Measurements from ENCODE around the gene SLC27A5.
"Not testable (repeated sequence)": the region's sequence is repeated elsewhere in the genome, so short reads cannot be mapped to it uniquely, and the experiment has no call there.

The SLC27A5 gene

DNA sequence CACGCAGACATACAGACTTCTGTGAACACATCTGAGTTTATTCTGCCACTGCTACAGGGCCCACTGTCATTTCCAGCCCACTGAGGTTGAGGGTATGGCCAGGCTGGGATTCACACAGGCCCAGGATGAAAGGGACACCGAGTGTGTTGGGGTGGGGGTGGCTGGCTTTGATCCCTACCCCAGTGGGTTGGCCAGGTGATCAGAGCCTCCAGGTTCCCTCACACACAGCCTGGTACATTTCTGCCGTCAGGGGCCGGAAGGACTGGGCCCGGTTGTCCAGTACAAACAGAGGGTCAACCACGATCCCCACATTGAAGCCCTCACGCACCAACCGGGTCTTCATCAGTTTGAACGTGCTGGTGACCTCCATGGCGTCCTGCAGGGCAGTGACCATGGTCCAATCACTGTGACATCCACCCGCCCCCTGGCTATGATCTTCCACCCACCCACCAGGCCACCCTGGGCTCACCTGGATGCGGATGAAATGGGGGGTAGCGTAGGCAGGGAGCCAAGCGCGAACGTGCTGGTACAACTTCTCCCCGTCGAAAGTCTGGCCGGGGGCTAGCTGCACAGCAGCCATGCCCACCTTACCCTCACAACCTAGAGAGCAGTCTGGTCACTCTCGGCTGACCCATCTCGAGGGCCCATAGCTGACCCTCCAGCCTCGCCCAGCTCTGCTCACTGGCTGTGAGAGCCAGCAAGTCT, 13.3 kb downstream of the SLC27A5 start:
- DNase-seq (ENCODE audit: low read depth in 3 of 3) = no peak

GRCh38 chr19:58497634-58498170, 14.1 kb downstream of the SLC27A5 start:
- DNase-seq (ENCODE audit: low read depth in 3 of 3) = no peak

DNA sequence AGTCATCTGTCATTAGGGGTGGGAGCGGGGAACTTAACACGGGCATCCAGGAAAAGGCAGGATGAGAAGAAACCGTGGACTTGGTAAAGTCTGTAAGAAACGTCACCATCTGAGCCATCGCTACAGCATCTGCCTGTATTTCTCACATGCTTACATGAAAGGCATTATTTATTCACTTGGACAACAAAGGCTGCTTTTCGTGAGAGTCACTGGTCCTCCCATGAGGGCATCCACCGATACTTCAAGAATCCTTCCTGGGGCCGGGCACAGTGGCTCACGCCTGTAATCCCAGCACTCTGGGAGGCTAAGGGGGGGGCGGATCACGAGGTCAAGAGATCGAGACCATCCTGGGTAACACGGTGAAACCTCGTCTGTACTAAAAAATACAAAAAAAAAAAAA, 19.5 kb downstream of the SLC27A5 start:
- no peak for DNase-seq (ENCODE audit: low read depth in 3 of 3)

DNA sequence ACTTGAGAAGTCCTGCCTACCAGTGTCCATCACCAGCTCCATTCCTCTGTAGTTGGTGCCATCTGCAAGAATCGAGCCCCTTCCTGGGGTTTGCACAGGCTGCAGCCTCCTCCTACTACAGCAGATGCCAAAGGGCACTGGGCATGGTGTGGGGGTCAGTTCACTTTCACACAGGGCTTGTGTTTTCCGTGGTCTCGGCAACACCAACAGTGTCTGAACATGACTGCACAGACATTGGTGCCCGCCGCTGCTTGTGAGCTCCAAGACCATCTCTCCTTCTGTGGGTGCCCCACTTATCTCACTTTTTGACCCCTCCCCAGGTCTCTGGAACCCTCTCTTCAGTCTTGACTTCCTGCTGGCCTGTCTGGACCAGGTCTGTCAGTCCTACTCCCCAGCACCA, 20.4 kb downstream of the SLC27A5 start:
- no peak for DNase-seq (ENCODE audit: low read depth in 3 of 3)

- not testable (repeated sequence) for DNase-seq (ENCODE audit: low read depth in 3 of 3)
Observed at GRCh38 chr19:58484349-58484748, 27.4 kb downstream of the SLC27A5 start.

- DNase-seq (ENCODE audit: low read depth in 3 of 3) = no peak
Observed at GRCh38 chr19:58483776-58484175, 28.0 kb downstream of the SLC27A5 start.

DNA sequence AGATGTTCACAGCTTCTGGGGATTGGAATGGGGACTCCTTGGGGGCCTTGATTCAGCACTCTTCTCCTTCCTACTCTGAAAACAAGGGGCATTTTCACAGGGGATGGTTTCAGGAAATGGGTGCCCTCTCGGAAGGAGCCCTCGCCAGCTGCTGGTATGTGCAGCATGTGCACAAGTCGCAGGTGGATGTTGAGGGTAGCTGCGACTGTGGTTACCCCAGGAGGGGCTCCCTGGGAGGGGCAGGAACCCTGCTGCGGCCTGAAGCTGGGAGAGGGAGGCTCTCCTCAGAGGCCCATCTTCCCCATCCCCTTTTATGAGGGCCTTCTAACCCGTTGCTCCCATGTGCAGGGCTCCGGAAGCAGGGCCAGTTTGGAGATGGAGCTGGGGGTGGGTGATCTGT, 29.4 kb downstream of the SLC27A5 start:
- DNase-seq (ENCODE audit: low read depth in 3 of 3) = no peak

GRCh38 chr19:58480831-58481230, 31.0 kb downstream of the SLC27A5 start:
- no peak for DNase-seq (ENCODE audit: low read depth in 3 of 3)

- DNase-seq (ENCODE audit: low read depth in 3 of 3) = no peak
Observed at GRCh38 chr19:58480481-58480830, 31.3 kb downstream of the SLC27A5 start.

- no peak for DNase-seq (ENCODE audit: low read depth in 3 of 3)
Observed at GRCh38 chr19:58479736-58480480, 31.9 kb downstream of the SLC27A5 start.

DNA sequence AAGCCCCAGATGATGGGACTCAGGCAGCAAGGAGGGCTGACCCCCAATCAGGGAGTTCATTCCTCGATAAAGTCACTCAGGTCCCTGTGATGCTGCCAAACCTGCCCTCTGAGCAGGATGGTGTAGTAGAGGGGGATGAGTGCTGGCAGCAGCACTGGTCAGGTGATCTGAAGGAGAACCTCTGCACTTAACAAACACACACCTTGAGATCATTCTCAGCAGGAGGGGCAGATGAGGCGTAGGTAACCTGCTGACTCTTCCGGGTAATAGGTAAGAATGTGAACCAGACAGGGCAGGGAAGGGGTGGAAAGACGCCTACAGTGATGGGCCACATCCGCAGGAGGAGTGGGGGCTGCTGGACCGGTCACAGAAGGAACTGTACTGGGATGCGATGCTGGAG, 32.5 kb downstream of the SLC27A5 start:
- no peak for DNase-seq (ENCODE audit: low read depth in 3 of 3)

- no peak for DNase-seq (ENCODE audit: low read depth in 3 of 3)
Observed at GRCh38 chr19:58477871-58478270, 33.9 kb downstream of the SLC27A5 start.

GRCh38 chr19:58477130-58477529, 34.7 kb downstream of the SLC27A5 start:
- DNase-seq (ENCODE audit: low read depth in 3 of 3) = no peak

GRCh38 chr19:58476498-58477015, 35.2 kb downstream of the SLC27A5 start:
- DNase-seq (ENCODE audit: low read depth in 3 of 3) = no peak

GRCh38 chr19:58475714-58476497, 35.9 kb downstream of the SLC27A5 start, which contains the start of gene ZNF446:
ZNF446 (plus strand) TSS chr19:58476352; CDS start chr19:58477219, 867 bp downstream.
- peak; percentile 86 to 91 (median 90) for DNase-seq (ENCODE audit: low read depth in 3 of 3)

GRCh38 chr19:58474997-58475713, 36.6 kb downstream of the SLC27A5 start:
- DNase-seq (ENCODE audit: low read depth in 3 of 3) = no peak

- DNase-seq (ENCODE audit: low read depth in 3 of 3) = no peak
Observed at GRCh38 chr19:58474291-58474996, 37.3 kb downstream of the SLC27A5 start.

DNA sequence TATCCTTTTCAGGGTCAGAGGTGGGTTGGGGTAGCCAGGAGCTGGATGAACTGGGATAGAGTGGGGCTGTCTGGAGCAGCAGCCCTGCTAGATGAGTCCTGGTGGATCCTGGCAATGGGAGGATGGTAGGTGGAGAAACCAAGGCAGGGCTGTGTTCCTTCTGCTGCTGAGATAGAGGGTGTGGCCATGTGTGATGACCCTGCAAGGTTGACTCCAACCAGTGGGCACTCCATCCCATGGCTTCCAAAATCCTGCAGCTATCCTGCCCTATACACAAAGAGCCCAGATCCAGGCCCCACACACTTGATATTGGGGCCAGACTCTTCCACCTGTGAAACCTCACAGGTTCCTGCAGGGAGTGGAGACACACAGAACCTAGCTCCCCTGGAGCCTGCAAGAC, 38.0 kb downstream of the SLC27A5 start:
- DNase-seq (ENCODE audit: low read depth in 3 of 3) = no peak

GRCh38 chr19:58471736-58472135, 40.1 kb downstream of the SLC27A5 start:
- DNase-seq (ENCODE audit: low read depth in 3 of 3) = no peak

- not testable (repeated sequence) for DNase-seq (ENCODE audit: low read depth in 3 of 3)
Observed at GRCh38 chr19:58470837-58471543, 40.8 kb downstream of the SLC27A5 start.
